ENCODE measurements around the gene CD22. TPM values are rescaled to one million over a fixed set of nuclear protein-coding genes. Genes with fewer than 3 reads are reported as not detected.
"Not testable (repeated sequence)": the region's sequence is repeated elsewhere in the genome, so short reads cannot be mapped to it uniquely, and the experiment has no call there.

The CD22 gene
- polyA plus RNA-seq, 2 donors, result 0.71 to 1.2 TPM

- Histone ChIP-seq H3K4me3 (ENCODE audit: low read depth in 1 of 2, low read length in 2 of 2) (no peak overlapping the region), H3K4me1 (ENCODE audit: control insufficient read depth in 2 of 2, insufficient read depth in 2 of 2, low read length in 1 of 2) (peaks cover 0 to 2% of the 10 kb centered on the region in 2 donors), H3K27me3 (ENCODE audit: control insufficient read depth in 1 of 2, insufficient read depth in 2 of 2, low read length in 2 of 2) (peaks cover 0 to 2% of the 10 kb centered on the region in 2 donors), H3K27ac (ENCODE audit: low read depth in 2 of 2, low read length in 1 of 2) (no peak overlapping the region), H3K36me3 (ENCODE audit: control insufficient read depth in 2 of 2, insufficient read depth in 2 of 2, low read length in 1 of 2) (no peaks in the 10 kb centered on the region), H3K9me3 (ENCODE audit: control insufficient read depth in 2 of 2, insufficient read depth in 1 of 2, low read depth in 1 of 2, low read length in 1 of 2) (no peaks in the 10 kb centered on the region)
- 72 to 73% methylated on average over 4 to 14 of the region's 14 CpGs for WGBS, 2 donors
Observed at GRCh38 chr19:35362261-35363000, 33.4 kb downstream of the CD22 start.

GRCh38 chr19:35363001-35363590 is 34.1 kb downstream of the CD22 start:
- no peak overlapping the region for H3K4me3 ChIP-seq (ENCODE audit: low read depth in 1 of 2, low read length in 2 of 2)
- 76 to 89% methylated on average over 5 to 11 of the region's 11 CpGs for WGBS, 2 donors
- H3K4me1 ChIP-seq (ENCODE audit: control insufficient read depth in 2 of 2, insufficient read depth in 2 of 2, low read length in 1 of 2), result peaks cover 0 to 1% of the 10 kb centered on the region in 2 donors
- no peak overlapping the region for H3K27ac ChIP-seq (ENCODE audit: low read depth in 2 of 2, low read length in 1 of 2)
- H3K9me3 ChIP-seq (ENCODE audit: control insufficient read depth in 2 of 2, insufficient read depth in 1 of 2, low read depth in 1 of 2, low read length in 1 of 2), result no peaks in the 10 kb centered on the region
- peaks cover 0 to 2% of the 10 kb centered on the region in 2 donors for H3K27me3 ChIP-seq (ENCODE audit: control insufficient read depth in 1 of 2, insufficient read depth in 2 of 2, low read length in 2 of 2)
- no peaks in the 10 kb centered on the region for H3K36me3 ChIP-seq (ENCODE audit: control insufficient read depth in 2 of 2, insufficient read depth in 2 of 2, low read length in 1 of 2)

- Histone ChIP-seq H3K9me3 (ENCODE audit: control insufficient read depth in 2 of 2, insufficient read depth in 1 of 2, low read depth in 1 of 2, low read length in 1 of 2) (no peaks in the 10 kb centered on the region), H3K4me3 (ENCODE audit: low read depth in 1 of 2, low read length in 2 of 2) (no peak overlapping the region), H3K36me3 (ENCODE audit: control insufficient read depth in 2 of 2, insufficient read depth in 2 of 2, low read length in 1 of 2) (no peaks in the 10 kb centered on the region), H3K27me3 (ENCODE audit: control insufficient read depth in 1 of 2, insufficient read depth in 2 of 2, low read length in 2 of 2) (peaks cover 0 to 2% of the 10 kb centered on the region in 2 donors), H3K27ac (ENCODE audit: low read depth in 2 of 2, low read length in 1 of 2) (no peak overlapping the region), H3K4me1 (ENCODE audit: control insufficient read depth in 2 of 2, insufficient read depth in 2 of 2, low read length in 1 of 2) (no peaks in the 10 kb centered on the region)
- WGBS, 2 donors, result 81 to 86% methylated on average over 13 to 19 of the region's 19 CpGs
Observed at GRCh38 chr19:35363711-35364425, 34.9 kb downstream of the CD22 start.

- H3K4me3 ChIP-seq (ENCODE audit: low read depth in 1 of 2, low read length in 2 of 2), result no peak overlapping the region
- H3K9me3 ChIP-seq (ENCODE audit: control insufficient read depth in 2 of 2, insufficient read depth in 1 of 2, low read depth in 1 of 2, low read length in 1 of 2), result no peaks in the 10 kb centered on the region
- no peaks in the 10 kb centered on the region for H3K36me3 ChIP-seq (ENCODE audit: control insufficient read depth in 2 of 2, insufficient read depth in 2 of 2, low read length in 1 of 2)
- no peaks in the 10 kb centered on the region for H3K4me1 ChIP-seq (ENCODE audit: control insufficient read depth in 2 of 2, insufficient read depth in 2 of 2, low read length in 1 of 2)
- H3K27me3 ChIP-seq (ENCODE audit: control insufficient read depth in 1 of 2, insufficient read depth in 2 of 2, low read length in 2 of 2), result peaks cover 0 to 2% of the 10 kb centered on the region in 2 donors
- 88 to 93% methylated on average over 1 to 4 of the region's 4 CpGs for WGBS, 2 donors
- H3K27ac ChIP-seq (ENCODE audit: low read depth in 2 of 2, low read length in 1 of 2), result no peak overlapping the region
Observed at GRCh38 chr19:35365303-35365702, 36.3 kb downstream of the CD22 start.

DNA sequence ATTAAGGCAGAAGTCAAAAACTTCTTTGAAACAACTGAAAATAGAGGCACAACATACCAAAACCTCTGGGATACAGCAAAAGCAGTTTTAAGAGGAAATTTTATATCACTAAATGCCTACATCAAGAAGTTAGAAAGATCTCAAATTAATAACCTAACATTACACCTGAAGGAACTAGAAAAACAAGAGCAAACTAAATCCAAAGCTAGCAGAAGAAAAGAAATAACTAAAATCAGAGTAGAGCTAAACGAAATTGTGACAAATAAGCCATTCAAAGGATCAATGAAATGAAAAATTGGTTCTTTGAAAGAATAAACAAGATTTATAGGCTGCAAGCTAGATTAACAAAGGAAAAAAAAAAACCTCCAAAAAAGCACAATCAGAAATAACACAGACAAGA is 39.4 kb downstream of the CD22 start:
- Histone ChIP-seq H3K36me3 (ENCODE audit: control insufficient read depth in 2 of 2, insufficient read depth in 2 of 2, low read length in 1 of 2) (no peaks in the 10 kb centered on the region), H3K27ac (ENCODE audit: low read depth in 2 of 2, low read length in 1 of 2) (no peak overlapping the region), H3K4me3 (ENCODE audit: low read depth in 1 of 2, low read length in 2 of 2) (no peak overlapping the region), H3K9me3 (ENCODE audit: control insufficient read depth in 2 of 2, insufficient read depth in 1 of 2, low read depth in 1 of 2, low read length in 1 of 2) (no peaks in the 10 kb centered on the region), H3K27me3 (ENCODE audit: control insufficient read depth in 1 of 2, insufficient read depth in 2 of 2, low read length in 2 of 2) (no peaks in the 10 kb centered on the region), H3K4me1 (ENCODE audit: control insufficient read depth in 2 of 2, insufficient read depth in 2 of 2, low read length in 1 of 2) (no peaks in the 10 kb centered on the region)
- 41 to 82% methylated on average over 1 of the region's 1 CpG for WGBS, 2 donors

GRCh38 chr19:35369522-35369921 is 40.5 kb downstream of the CD22 start:
- no peaks in the 10 kb centered on the region for H3K36me3 ChIP-seq (ENCODE audit: control insufficient read depth in 2 of 2, insufficient read depth in 2 of 2, low read length in 1 of 2)
- no peaks in the 10 kb centered on the region for H3K9me3 ChIP-seq (ENCODE audit: control insufficient read depth in 2 of 2, insufficient read depth in 1 of 2, low read depth in 1 of 2, low read length in 1 of 2)
- H3K27me3 ChIP-seq (ENCODE audit: control insufficient read depth in 1 of 2, insufficient read depth in 2 of 2, low read length in 2 of 2), result no peaks in the 10 kb centered on the region
- H3K4me3 ChIP-seq (ENCODE audit: low read depth in 1 of 2, low read length in 2 of 2), result no peak overlapping the region
- H3K27ac ChIP-seq (ENCODE audit: low read depth in 2 of 2, low read length in 1 of 2), result no peak overlapping the region
- no peaks in the 10 kb centered on the region for H3K4me1 ChIP-seq (ENCODE audit: control insufficient read depth in 2 of 2, insufficient read depth in 2 of 2, low read length in 1 of 2)

- Histone ChIP-seq H3K27me3 (ENCODE audit: control insufficient read depth in 1 of 2, insufficient read depth in 2 of 2, low read length in 2 of 2) (no peaks in the 10 kb centered on the region), H3K4me3 (ENCODE audit: low read depth in 1 of 2, low read length in 2 of 2) (no peak within 1 kb of the TSS), H3K27ac (ENCODE audit: low read depth in 2 of 2, low read length in 1 of 2) (no peak within 1 kb of the TSS), H3K4me1 (ENCODE audit: control insufficient read depth in 2 of 2, insufficient read depth in 2 of 2, low read length in 1 of 2) (no peaks in the 10 kb centered on the region), H3K9me3 (ENCODE audit: control insufficient read depth in 2 of 2, insufficient read depth in 1 of 2, low read depth in 1 of 2, low read length in 1 of 2) (no peaks in the 10 kb centered on the region), H3K36me3 (ENCODE audit: control insufficient read depth in 2 of 2, insufficient read depth in 2 of 2, low read length in 1 of 2) (no peaks in the 10 kb centered on the region)
- 88 to 94% methylated on average over 6 to 7 of the region's 8 CpGs for WGBS, 2 donors
Observed at GRCh38 chr19:35370722-35371121, 41.7 kb downstream of the CD22 start, which contains the start of gene GPR42. Gene GPR42 (plus strand): TSS chr19:35371068. CDS start chr19:35371360, 292 bp downstream.

- Histone ChIP-seq H3K36me3 (ENCODE audit: control insufficient read depth in 2 of 2, insufficient read depth in 2 of 2, low read length in 1 of 2) (no peaks in the 10 kb centered on the region), H3K4me1 (ENCODE audit: control insufficient read depth in 2 of 2, insufficient read depth in 2 of 2, low read length in 1 of 2) (no peaks in the 10 kb centered on the region), H3K27me3 (ENCODE audit: control insufficient read depth in 1 of 2, insufficient read depth in 2 of 2, low read length in 2 of 2) (no peaks in the 10 kb centered on the region), H3K9me3 (ENCODE audit: control insufficient read depth in 2 of 2, insufficient read depth in 1 of 2, low read depth in 1 of 2, low read length in 1 of 2) (no peaks in the 10 kb centered on the region), H3K4me3 (ENCODE audit: low read depth in 1 of 2, low read length in 2 of 2) (no peak overlapping the region), H3K27ac (ENCODE audit: low read depth in 2 of 2, low read length in 1 of 2) (no peak overlapping the region)
- 83 to 84% methylated on average over 7 of the region's 7 CpGs for WGBS, 2 donors
Observed at GRCh38 chr19:35373492-35373891, 44.5 kb downstream of the CD22 start.

- H3K9me3 ChIP-seq (ENCODE audit: control insufficient read depth in 2 of 2, insufficient read depth in 1 of 2, low read depth in 1 of 2, low read length in 1 of 2); H3K36me3 ChIP-seq (ENCODE audit: control insufficient read depth in 2 of 2, insufficient read depth in 2 of 2, low read length in 1 of 2); H3K4me3 ChIP-seq (ENCODE audit: low read depth in 1 of 2, low read length in 2 of 2); H3K27me3 ChIP-seq (ENCODE audit: control insufficient read depth in 1 of 2, insufficient read depth in 2 of 2, low read length in 2 of 2); H3K4me1 ChIP-seq (ENCODE audit: control insufficient read depth in 2 of 2, insufficient read depth in 2 of 2, low read length in 1 of 2); H3K27ac ChIP-seq (ENCODE audit: low read depth in 2 of 2, low read length in 1 of 2): not testable (repeated sequence)
Observed at GRCh38 chr19:35374031-35374430, 45.0 kb downstream of the CD22 start.
